ENCODE measurements around the gene SYP. TPM values are rescaled to one million over a fixed set of nuclear protein-coding genes. Genes with fewer than 3 reads are reported as not detected.

The SYP gene
- total RNA-seq, 1 experiment from 2014 or later: 7.0 TPM

DNA sequence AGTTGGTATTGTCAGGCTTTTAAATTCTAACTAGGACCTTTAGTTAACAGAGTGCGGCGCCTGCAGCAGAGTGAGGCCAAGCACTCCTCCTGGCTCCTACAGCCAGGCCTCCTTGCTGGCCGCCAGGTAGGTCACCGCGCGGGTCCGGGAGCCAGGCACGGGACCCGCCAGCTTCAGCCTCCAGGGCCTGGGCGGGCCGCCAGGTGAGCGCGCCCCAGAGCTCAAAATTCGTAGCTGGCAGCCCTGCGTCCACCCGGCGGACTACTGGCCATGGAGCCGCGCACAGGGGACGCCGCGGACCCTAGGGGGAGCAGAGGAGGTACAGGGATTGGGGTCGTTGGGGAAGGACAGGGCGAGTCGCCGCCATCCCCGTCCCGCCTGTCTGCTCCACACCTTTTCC lies 37.4 kb downstream of the SYP start, which contains the start of gene MAGIX:
Gene MAGIX (plus strand): TSS at position 139 of the 400 bp plus-strand sequence. CDS start 132 bp downstream, at position 271.
- ChIA-PET CTCF (interaction anchor here (0.6 to 2.6 kb wide), 3 partner anchors 20 to 119 kb away, joined by 3 to 8 read pairs (median 4); partner anchors contain the start of gene TFE3), POLR2A (no interaction called here)
- ATAC-seq (no peak), DNase-seq (ENCODE audit: low spot score) (no peak)
- Mint-ChIP-seq H3K27ac (no peak within 1 kb of the TSS), H3K36me3 (no peaks in the 10 kb centered on the region), H3K4me1 (peaks cover 10% of the 10 kb centered on the region), H3K27me3 (ENCODE audit: low read depth) (peaks cover 69% of the 10 kb centered on the region), H3K4me3 (peak within 1 kb of the TSS; percentile 78), H3K9me3 (no peaks in the 10 kb centered on the region)
- TF ChIP-seq, protein P1, sequence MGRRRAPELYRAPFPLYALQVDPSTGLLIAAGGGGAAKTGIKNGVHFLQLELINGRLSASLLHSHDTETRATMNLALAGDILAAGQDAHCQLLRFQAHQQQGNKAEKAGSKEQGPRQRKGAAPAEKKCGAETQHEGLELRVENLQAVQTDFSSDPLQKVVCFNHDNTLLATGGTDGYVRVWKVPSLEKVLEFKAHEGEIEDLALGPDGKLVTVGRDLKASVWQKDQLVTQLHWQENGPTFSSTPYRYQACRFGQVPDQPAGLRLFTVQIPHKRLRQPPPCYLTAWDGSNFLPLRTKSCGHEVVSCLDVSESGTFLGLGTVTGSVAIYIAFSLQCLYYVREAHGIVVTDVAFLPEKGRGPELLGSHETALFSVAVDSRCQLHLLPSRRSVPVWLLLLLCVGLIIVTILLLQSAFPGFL (CRISPR knock-in tag; IDR thresholded peaks at IDR 0.05; ENCODE audit: borderline replicate concordance): no peak
- TF ChIP-seq ZNF317 (CRISPR knock-in tag; IDR thresholded peaks at IDR 0.05; ENCODE audit: borderline replicate concordance, low read depth) (no peak), SMAD4 (CRISPR knock-in tag; IDR thresholded peaks at IDR 0.05) (no peak), ATF1 (CRISPR knock-in tag; IDR thresholded peaks at IDR 0.05) (no peak), ZNF219 (CRISPR knock-in tag; IDR thresholded peaks at IDR 0.05; ENCODE audit: borderline replicate concordance) (no peak), NFATC4 (CRISPR knock-in tag; IDR thresholded peaks at IDR 0.05) (no peak), ETV6 (CRISPR knock-in tag; IDR thresholded peaks at IDR 0.05) (no peak), SP1 (CRISPR knock-in tag; conservative IDR thresholded peaks at IDR 0.05) (no peak)
- TF ChIP-seq, protein P2, sequence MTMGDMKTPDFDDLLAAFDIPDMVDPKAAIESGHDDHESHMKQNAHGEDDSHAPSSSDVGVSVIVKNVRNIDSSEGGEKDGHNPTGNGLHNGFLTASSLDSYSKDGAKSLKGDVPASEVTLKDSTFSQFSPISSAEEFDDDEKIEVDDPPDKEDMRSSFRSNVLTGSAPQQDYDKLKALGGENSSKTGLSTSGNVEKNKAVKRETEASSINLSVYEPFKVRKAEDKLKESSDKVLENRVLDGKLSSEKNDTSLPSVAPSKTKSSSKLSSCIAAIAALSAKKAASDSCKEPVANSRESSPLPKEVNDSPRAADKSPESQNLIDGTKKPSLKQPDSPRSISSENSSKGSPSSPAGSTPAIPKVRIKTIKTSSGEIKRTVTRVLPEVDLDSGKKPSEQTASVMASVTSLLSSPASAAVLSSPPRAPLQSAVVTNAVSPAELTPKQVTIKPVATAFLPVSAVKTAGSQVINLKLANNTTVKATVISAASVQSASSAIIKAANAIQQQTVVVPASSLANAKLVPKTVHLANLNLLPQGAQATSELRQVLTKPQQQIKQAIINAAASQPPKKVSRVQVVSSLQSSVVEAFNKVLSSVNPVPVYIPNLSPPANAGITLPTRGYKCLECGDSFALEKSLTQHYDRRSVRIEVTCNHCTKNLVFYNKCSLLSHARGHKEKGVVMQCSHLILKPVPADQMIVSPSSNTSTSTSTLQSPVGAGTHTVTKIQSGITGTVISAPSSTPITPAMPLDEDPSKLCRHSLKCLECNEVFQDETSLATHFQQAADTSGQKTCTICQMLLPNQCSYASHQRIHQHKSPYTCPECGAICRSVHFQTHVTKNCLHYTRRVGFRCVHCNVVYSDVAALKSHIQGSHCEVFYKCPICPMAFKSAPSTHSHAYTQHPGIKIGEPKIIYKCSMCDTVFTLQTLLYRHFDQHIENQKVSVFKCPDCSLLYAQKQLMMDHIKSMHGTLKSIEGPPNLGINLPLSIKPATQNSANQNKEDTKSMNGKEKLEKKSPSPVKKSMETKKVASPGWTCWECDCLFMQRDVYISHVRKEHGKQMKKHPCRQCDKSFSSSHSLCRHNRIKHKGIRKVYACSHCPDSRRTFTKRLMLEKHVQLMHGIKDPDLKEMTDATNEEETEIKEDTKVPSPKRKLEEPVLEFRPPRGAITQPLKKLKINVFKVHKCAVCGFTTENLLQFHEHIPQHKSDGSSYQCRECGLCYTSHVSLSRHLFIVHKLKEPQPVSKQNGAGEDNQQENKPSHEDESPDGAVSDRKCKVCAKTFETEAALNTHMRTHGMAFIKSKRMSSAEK (CRISPR knock-in tag; IDR thresholded peaks at IDR 0.05; ENCODE audit: borderline replicate concordance): no peak
- TF ChIP-seq, protein P3, sequence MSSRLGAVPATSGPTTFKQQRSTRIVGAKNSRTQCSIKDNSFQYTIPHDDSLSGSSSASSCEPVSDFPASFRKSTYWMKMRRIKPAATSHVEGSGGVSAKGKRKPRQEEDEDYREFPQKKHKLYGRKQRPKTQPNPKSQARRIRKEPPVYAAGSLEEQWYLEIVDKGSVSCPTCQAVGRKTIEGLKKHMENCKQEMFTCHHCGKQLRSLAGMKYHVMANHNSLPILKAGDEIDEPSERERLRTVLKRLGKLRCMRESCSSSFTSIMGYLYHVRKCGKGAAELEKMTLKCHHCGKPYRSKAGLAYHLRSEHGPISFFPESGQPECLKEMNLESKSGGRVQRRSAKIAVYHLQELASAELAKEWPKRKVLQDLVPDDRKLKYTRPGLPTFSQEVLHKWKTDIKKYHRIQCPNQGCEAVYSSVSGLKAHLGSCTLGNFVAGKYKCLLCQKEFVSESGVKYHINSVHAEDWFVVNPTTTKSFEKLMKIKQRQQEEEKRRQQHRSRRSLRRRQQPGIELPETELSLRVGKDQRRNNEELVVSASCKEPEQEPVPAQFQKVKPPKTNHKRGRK (CRISPR knock-in tag; IDR thresholded peaks at IDR 0.05; ENCODE audit: borderline replicate concordance): no peak
- TF ChIP-seq, protein P4, sequence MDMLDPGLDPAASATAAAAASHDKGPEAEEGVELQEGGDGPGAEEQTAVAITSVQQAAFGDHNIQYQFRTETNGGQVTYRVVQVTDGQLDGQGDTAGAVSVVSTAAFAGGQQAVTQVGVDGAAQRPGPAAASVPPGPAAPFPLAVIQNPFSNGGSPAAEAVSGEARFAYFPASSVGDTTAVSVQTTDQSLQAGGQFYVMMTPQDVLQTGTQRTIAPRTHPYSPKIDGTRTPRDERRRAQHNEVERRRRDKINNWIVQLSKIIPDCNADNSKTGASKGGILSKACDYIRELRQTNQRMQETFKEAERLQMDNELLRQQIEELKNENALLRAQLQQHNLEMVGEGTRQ (CRISPR knock-in tag; IDR thresholded peaks at IDR 0.05): no peak
- TF ChIP-seq, protein P5, sequence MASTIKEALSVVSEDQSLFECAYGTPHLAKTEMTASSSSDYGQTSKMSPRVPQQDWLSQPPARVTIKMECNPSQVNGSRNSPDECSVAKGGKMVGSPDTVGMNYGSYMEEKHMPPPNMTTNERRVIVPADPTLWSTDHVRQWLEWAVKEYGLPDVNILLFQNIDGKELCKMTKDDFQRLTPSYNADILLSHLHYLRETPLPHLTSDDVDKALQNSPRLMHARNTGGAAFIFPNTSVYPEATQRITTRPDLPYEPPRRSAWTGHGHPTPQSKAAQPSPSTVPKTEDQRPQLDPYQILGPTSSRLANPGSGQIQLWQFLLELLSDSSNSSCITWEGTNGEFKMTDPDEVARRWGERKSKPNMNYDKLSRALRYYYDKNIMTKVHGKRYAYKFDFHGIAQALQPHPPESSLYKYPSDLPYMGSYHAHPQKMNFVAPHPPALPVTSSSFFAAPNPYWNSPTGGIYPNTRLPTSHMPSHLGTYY (CRISPR knock-in tag; IDR thresholded peaks at IDR 0.05): no peak
- TF ChIP-seq, protein P6, sequence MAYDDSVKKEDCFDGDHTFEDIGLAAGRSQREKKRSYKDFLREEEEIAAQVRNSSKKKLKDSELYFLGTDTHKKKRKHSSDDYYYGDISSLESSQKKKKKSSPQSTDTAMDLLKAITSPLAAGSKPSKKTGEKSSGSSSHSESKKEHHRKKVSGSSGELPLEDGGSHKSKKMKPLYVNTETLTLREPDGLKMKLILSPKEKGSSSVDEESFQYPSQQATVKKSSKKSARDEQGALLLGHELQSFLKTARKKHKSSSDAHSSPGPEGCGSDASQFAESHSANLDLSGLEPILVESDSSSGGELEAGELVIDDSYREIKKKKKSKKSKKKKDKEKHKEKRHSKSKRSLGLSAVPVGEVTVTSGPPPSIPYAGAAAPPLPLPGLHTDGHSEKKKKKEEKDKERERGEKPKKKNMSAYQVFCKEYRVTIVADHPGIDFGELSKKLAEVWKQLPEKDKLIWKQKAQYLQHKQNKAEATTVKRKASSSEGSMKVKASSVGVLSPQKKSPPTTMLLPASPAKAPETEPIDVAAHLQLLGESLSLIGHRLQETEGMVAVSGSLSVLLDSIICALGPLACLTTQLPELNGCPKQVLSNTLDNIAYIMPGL (CRISPR knock-in tag; IDR thresholded peaks at IDR 0.05): no peak

DNA sequence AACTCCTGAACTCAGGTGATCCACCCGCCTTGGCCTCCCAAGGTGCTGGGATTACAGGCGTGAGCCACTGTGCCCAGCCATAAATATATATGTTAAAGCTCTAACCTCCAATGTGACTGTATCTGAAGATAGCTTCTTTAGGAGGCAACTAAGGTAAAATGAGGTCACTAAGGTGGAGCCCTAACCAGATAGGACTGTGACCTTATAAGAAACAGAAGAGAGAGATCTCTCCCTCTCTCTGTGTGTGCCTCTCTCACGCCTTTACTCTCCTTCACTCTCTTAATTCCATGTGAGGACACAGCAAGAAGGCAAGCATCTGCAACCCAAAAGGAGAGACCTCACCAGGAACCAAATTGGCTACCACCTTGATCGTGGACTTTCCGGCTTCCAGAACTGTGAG lies 38.4 kb downstream of the SYP start:
- no peak overlapping the region for H3K27ac Mint-ChIP-seq
- H3K4me3 Mint-ChIP-seq: peak overlapping the region; percentile 24; the same call in 1 of the 2 replicates
- H3K4me1 Mint-ChIP-seq: peaks cover 8% of the 10 kb centered on the region
- ChIA-PET CTCF (interaction anchor here (1.5 to 2.6 kb wide), 2 partner anchors 19 to 23 kb away, joined by 5 to 8 read pairs; no protein-coding TSS in a partner anchor), POLR2A (no interaction called here)
- peaks cover 70% of the 10 kb centered on the region for H3K27me3 Mint-ChIP-seq (ENCODE audit: low read depth)
- no peak for ATAC-seq
- H3K36me3 Mint-ChIP-seq: no peaks in the 10 kb centered on the region
- no peak for DNase-seq (ENCODE audit: low spot score)
- H3K9me3 Mint-ChIP-seq: no peaks in the 10 kb centered on the region
- TF ChIP-seq, protein P7, sequence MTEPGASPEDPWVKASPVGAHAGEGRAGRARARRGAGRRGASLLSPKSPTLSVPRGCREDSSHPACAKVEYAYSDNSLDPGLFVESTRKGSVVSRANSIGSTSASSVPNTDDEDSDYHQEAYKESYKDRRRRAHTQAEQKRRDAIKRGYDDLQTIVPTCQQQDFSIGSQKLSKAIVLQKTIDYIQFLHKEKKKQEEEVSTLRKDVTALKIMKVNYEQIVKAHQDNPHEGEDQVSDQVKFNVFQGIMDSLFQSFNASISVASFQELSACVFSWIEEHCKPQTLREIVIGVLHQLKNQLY (CRISPR knock-in tag; IDR thresholded peaks at IDR 0.05): no peak
- TF ChIP-seq ETV6 (CRISPR knock-in tag; IDR thresholded peaks at IDR 0.05) (no peak), ELF4 (CRISPR knock-in tag; IDR thresholded peaks at IDR 0.05; ENCODE audit: low read depth) (no peak), NFE2L1 (CRISPR knock-in tag; IDR thresholded peaks at IDR 0.05) (no peak), ATF1 (CRISPR knock-in tag; IDR thresholded peaks at IDR 0.05) (no peak), TEAD4 (CRISPR knock-in tag; IDR thresholded peaks at IDR 0.05) (no peak)
- TF ChIP-seq, protein P8, sequence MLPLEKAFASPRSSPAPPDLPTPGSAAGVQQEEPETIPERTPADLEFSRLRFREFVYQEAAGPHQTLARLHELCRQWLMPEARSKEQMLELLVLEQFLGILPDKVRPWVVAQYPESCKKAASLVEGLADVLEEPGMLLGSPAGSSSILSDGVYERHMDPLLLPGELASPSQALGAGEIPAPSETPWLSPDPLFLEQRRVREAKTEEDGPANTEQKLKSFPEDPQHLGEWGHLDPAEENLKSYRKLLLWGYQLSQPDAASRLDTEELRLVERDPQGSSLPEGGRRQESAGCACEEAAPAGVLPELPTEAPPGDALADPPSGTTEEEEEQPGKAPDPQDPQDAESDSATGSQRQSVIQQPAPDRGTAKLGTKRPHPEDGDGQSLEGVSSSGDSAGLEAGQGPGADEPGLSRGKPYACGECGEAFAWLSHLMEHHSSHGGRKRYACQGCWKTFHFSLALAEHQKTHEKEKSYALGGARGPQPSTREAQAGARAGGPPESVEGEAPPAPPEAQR (CRISPR knock-in tag; IDR thresholded peaks at IDR 0.05): no peak
- TF ChIP-seq, protein P9, sequence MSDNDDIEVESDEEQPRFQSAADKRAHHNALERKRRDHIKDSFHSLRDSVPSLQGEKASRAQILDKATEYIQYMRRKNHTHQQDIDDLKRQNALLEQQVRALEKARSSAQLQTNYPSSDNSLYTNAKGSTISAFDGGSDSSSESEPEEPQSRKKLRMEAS (CRISPR knock-in tag; IDR thresholded peaks at IDR 0.05): no peak
